Hindlimb muscle (tissue), 1 donor: Measurements from ENCODE around the gene B3GNT5. TPM values are rescaled to one million over a fixed set of nuclear protein-coding genes. Genes with fewer than 3 reads are reported as not detected.

Experiments used
- polyA plus RNA-seq: library from polyadenylated mRNA; unstranded; fragments of 120-200 nt; gene quantifications from one replicate; pipeline ENCODE4 v1.2.1, GENCODE V29; 2013; ENCODE audit not compliant: insufficient read length

Gene B3GNT5
- polyA plus RNA-seq, 1 donor = 6.8 TPM

Other genes with a start within 250 kb of the B3GNT5 start
- gene MCCC1, start 153.8 kb upstream of the B3GNT5 start, polyA plus RNA-seq = 16.1 TPM
- 0.28 TPM for gene LAMP3, start 90.5 kb upstream of the B3GNT5 start, polyA plus RNA-seq
- gene MCF2L2, start 175.4 kb downstream of the B3GNT5 start, polyA plus RNA-seq = 0.21 TPM